Esophagus squamous epithelium (tissue), 4 donors: ENCODE results near the gene KLHL21.

Source experiments
- CTCF ChIP-seq, 6 experiments: fragments of 450-650 bp in 4 of 6; fragments of 200-600 bp in 2 of 6; sonication (generic) in 2 of 6; IDR thresholded peaks; one replicate each; pipeline ENCODE4 v1.5.1; 2016 to 2019; ENCODE audit warnings: antibody characterized with exemption in 6 of 6, mild to moderate bottlenecking in 4 of 6, moderate library complexity in 4 of 6
- POLR2A ChIP-seq, 4 donors: fragments of 450-650 bp; IDR thresholded peaks; one replicate each; pipeline ENCODE4 v1.6.1; 2017; ENCODE audit warnings: antibody characterized with exemption in 4 of 4, mild to moderate bottlenecking in 4 of 4, moderate library complexity in 3 of 4

- TF ChIP-seq CTCF (IDR thresholded peaks at IDR 0.05) (no peak), POLR2A (IDR thresholded peaks at IDR 0.05) (no peak)
Measured at GRCh38 chr1:6632588-6633514, 30.2 kb upstream of the KLHL21 start.
